CD8-positive, alpha-beta memory T cell (primary cell): ENCODE data around the gene CAMK2D. TPM values are rescaled to one million over a fixed set of nuclear protein-coding genes. Genes with fewer than 3 reads are reported as not detected.
A peak's percentile ranks its signal among the peaks of the same experiment; 100 is the strongest.

Experiments
- CTCF ChIA-PET: fragments of 350-600 bp; sonication (Branson Sonifier 250); formaldehyde crosslinking; loops from one replicate; lab custom pipeline; 2021; ENCODE audit warnings: antibody characterized with exemption; lab: Charles Lee
- POLR2A ChIA-PET: fragments of 350-600 bp; sonication (Branson Sonifier 250); formaldehyde crosslinking; loops from one replicate; lab custom pipeline; 2021; ENCODE audit warnings: antibody characterized with exemption; lab: Charles Lee
- DNase-seq, 5 donors: peaks; one replicate each; pipeline versions ENCODE4 v3.0.0 to v3.0.0-alpha.2; 2020 to 2022; ENCODE audit warnings: mixed read lengths in 1 of 5
- H3K27ac ChIP-seq: one replicate; pipeline ENCODE4 v1.7.0; 2013; ENCODE audit warnings: low read depth, mild to moderate bottlenecking, low read length, moderate library complexity
- H3K27me3 ChIP-seq: 2 replicates; pipeline ENCODE4 v1.7.0; 2013; ENCODE audit warnings: low read length, mild to moderate bottlenecking; ENCODE audit not compliant: insufficient read depth, poor library complexity, severe bottlenecking
- H3K36me3 ChIP-seq: 2 replicates; pipeline ENCODE4 v1.7.0; 2013; ENCODE audit warnings: mild to moderate bottlenecking, low read length, moderate library complexity; ENCODE audit not compliant: insufficient read depth
- H3K4me1 ChIP-seq: 2 replicates; pipeline ENCODE4 v1.7.0; 2013; ENCODE audit warnings: mild to moderate bottlenecking, low read length, moderate library complexity; ENCODE audit not compliant: insufficient read depth
- H3K4me3 ChIP-seq: 2 replicates; pipeline ENCODE4 v1.7.0; 2013; ENCODE audit warnings: mild to moderate bottlenecking, low read length
- H3K9me3 ChIP-seq: 2 replicates; pipeline ENCODE4 v1.7.0; 2013; ENCODE audit warnings: mild to moderate bottlenecking, low read length
- H3K27ac Mint-ChIP-seq, 8 donors: one replicate each; pipeline ENCODE4 v1.8.0; 2020 to 2021; ENCODE audit warnings: mixed read lengths in 8 of 8, mild to moderate bottlenecking in 6 of 8, inconsistent platforms in 3 of 8, moderate library complexity in 3 of 8
- H3K27me3 Mint-ChIP-seq, 2 donors: one replicate each; pipeline ENCODE4 v1.8.0; 2020 to 2021; ENCODE audit warnings: mixed read lengths in 2 of 2, mild to moderate bottlenecking in 1 of 2, moderate library complexity in 1 of 2
- H3K36me3 Mint-ChIP-seq, 3 donors: one replicate each; pipeline ENCODE4 v1.8.0; 2020 to 2021; ENCODE audit warnings: mixed read lengths in 3 of 3, inconsistent platforms in 1 of 3, mild to moderate bottlenecking in 1 of 3
- H3K4me1 Mint-ChIP-seq, 3 donors: one replicate each; pipeline ENCODE4 v1.8.0; 2020 to 2021; ENCODE audit warnings: mixed read lengths in 3 of 3, inconsistent platforms in 1 of 3, mild to moderate bottlenecking in 1 of 3
- H3K4me3 Mint-ChIP-seq, 7 donors: one replicate each; pipeline ENCODE4 v1.8.0; 2020 to 2021; ENCODE audit warnings: mixed read lengths in 7 of 7, mild to moderate bottlenecking in 6 of 7, moderate library complexity in 4 of 7, inconsistent platforms in 2 of 7
- H3K9me3 Mint-ChIP-seq, 5 donors: one replicate each; pipeline ENCODE4 v1.8.0; 2020 to 2022; ENCODE audit warnings: mixed read lengths in 5 of 5, mild to moderate bottlenecking in 3 of 5, moderate library complexity in 2 of 5, inconsistent platforms in 1 of 5
- polyA plus RNA-seq: library from polyadenylated mRNA; unstranded; fragments of 300-500 nt; fragmentation: Illumina TruSeq; gene quantifications from one replicate; pipeline ENCODE4 v1.2.3, GENCODE V29; 2021
- total RNA-seq, 2 experiments: library from RNA; stranded (reverse); gene quantifications; one replicate each; pipeline ENCODE4 v1.2.3, GENCODE V29; 2021

CAMK2D gene
- total and polyA plus RNA-seq, 3 experiments from 2014 or later: 19.6 to 57.6 (median 56.0) TPM

DNA sequence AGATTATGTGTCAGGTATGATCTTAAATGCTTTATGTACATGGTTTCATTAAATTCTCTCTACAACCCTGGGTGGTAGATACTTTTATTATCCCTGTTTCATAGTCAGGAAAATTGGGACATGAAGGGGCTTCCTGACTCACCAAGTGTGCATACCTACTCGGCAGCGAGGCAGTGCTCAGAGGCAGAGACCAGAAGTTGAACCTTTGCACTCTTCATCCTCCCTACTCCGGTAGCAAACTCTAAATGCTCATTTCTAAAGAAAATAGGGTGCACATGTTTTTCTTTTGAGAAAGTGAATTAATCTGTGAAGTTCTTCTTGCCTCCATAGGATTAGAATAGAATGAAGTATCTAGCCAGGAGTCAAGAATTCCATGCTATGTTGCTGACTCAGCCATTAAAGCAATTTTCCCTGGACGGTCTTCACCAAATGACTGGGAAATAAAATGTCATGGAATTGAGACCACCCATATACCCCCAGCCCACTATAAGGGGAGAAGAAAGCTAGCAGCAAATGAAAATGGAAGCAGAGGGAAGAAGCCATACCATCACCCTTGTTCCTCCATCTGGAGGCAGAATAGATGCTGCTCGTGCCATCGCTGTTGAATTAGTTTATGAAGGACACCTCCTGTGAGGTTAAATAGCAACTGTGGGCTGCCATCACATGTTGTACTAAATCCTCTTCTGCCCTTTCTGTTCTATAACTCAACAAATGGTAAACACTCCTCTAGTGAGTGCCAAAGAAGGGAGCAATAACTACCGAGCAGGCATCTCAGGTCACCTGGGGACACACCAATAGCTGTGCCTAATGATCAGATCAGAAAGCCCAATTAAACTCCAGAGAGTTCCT, 355.4 kb downstream of the CAMK2D start:
- H3K4me3 ChIP-seq: no peak overlapping the region
- H3K27ac ChIP-seq: no peak overlapping the region
- Mint-ChIP-seq H3K4me3 (no peak overlapping the region), H3K27me3 (peaks cover 0 to 7% of the 10 kb centered on the region in 2 donors), H3K9me3 (no peaks in the 10 kb centered on the region), H3K36me3 (no peaks in the 10 kb centered on the region), H3K4me1 (no peaks in the 10 kb centered on the region), H3K27ac (peak overlapping the region in 1 of 8 donors; percentile 47)
- no peaks in the 10 kb centered on the region for H3K4me1 ChIP-seq
- CTCF ChIA-PET: no interaction called here
- no peaks in the 10 kb centered on the region for H3K27me3 ChIP-seq
- POLR2A ChIA-PET: no interaction called here
- DNase-seq: no peak
- no peaks in the 10 kb centered on the region for H3K36me3 ChIP-seq
- H3K9me3 ChIP-seq: no peaks in the 10 kb centered on the region

DNA sequence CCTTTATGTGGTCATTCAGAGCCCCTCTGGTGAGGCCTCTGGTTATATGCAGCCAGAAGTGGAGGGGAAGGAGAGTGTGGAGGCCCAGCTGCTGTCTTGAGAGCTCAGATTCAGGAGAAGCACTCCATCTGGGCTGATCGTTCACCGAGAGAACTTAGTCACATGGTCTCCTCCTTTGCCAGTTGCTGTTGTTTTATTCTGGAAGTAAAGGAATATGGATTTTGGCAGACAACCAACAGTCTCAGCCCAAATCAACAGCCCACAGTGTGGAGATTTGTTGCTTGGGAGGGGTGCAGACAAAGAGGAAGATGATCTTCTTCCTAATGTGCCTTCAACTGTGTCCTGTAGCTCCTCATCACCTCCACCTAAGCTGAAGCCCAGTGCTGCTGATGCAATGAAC, 356.7 kb downstream of the CAMK2D start:
- no peak overlapping the region for H3K27ac Mint-ChIP-seq
- no peaks in the 10 kb centered on the region for H3K4me1 Mint-ChIP-seq
- no peaks in the 10 kb centered on the region for H3K36me3 ChIP-seq
- ChIA-PET POLR2A (no interaction called here), CTCF (interaction anchor here (1.2 kb wide), 1 partner anchor 10 kb away, joined by 7 read pairs; no protein-coding TSS in a partner anchor)
- DNase-seq: no peak
- H3K4me3 Mint-ChIP-seq: no peak overlapping the region
- H3K4me1 ChIP-seq: no peaks in the 10 kb centered on the region
- no peaks in the 10 kb centered on the region for H3K36me3 Mint-ChIP-seq
- no peak overlapping the region for H3K4me3 ChIP-seq
- no peaks in the 10 kb centered on the region for H3K27me3 ChIP-seq
- no peaks in the 10 kb centered on the region for H3K9me3 ChIP-seq
- H3K9me3 Mint-ChIP-seq: no peaks in the 10 kb centered on the region
- no peak overlapping the region for H3K27ac ChIP-seq
- H3K27me3 Mint-ChIP-seq: peaks cover 0 to 7% of the 10 kb centered on the region in 2 donors

DNA sequence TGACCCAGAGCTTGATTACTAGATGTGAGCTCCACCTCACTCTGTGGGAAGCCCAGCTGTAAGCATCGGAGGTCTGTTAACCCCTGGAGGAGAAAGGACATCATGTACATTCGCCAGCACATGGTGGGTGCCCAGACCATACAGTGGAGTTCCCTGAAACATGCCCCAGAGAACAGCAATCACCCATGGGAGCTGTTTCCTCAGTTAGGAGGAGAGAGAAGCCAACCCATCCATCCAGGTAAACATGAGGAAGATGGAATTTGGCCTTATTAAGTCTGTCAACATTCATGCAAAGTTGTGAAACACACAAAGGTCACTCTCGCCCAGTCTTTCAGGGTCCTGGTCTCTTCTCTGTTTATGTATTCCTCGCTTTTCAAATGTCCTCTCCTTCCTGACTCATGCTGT, 357.4 kb downstream of the CAMK2D start:
- peaks cover 0 to 3% of the 10 kb centered on the region in 2 donors for H3K27me3 Mint-ChIP-seq
- Histone ChIP-seq H3K9me3 (no peaks in the 10 kb centered on the region), H3K27me3 (no peaks in the 10 kb centered on the region), H3K4me3 (no peak overlapping the region), H3K36me3 (no peaks in the 10 kb centered on the region), H3K27ac (no peak overlapping the region), H3K4me1 (no peaks in the 10 kb centered on the region)
- H3K4me3 Mint-ChIP-seq: no peak overlapping the region
- H3K36me3 Mint-ChIP-seq: no peaks in the 10 kb centered on the region
- H3K27ac Mint-ChIP-seq: no peak overlapping the region
- no peaks in the 10 kb centered on the region for H3K4me1 Mint-ChIP-seq
- ChIA-PET CTCF (interaction anchor here (1.2 to 1.4 kb wide), 2 partner anchors 9 to 776 kb away, joined by 3 to 7 read pairs; no protein-coding TSS in a partner anchor), POLR2A (no interaction called here)
- DNase-seq: no peak
- H3K9me3 Mint-ChIP-seq: no peaks in the 10 kb centered on the region

Other genes starting within 250 kb of the CAMK2D start
- gene ARSJ, start 217.9 kb upstream of the CAMK2D start, total RNA-seq: not detected
- gene ARSJ, start 217.9 kb upstream of the CAMK2D start, polyA plus RNA-seq: 0.37 TPM